ENCODE data around the gene DNAH8. TPM values are rescaled to one million over a fixed set of nuclear protein-coding genes. Genes with fewer than 3 reads are reported as not detected.

Gene DNAH8
- total RNA-seq, 1 experiment from 2014 or later: not detected

- H3F3A ChIP-seq (ENCODE audit: insufficient read depth, low read depth): no peaks in the 10 kb centered on the region
- BruUV-seq (replicated peaks): no TSS peak
- H3K27me3 ChIP-seq (ENCODE audit: insufficient read depth, low read depth): no peaks in the 10 kb centered on the region
- no peaks in the 10 kb centered on the region for H3K9me2 ChIP-seq (ENCODE audit: insufficient read depth)
- DNase-seq: no peak
- ChIA-PET POLR2A (ENCODE audit: unreplicated experiment) (no interaction called here), CTCF (no interaction called here)
- no peaks in the 10 kb centered on the region for H3K4me1 ChIP-seq (replicated peaks; ENCODE audit: insufficient read depth)
- no peaks in the 10 kb centered on the region for H3K9me3 ChIP-seq (ENCODE audit: insufficient read depth, low read depth)
- no peaks in the 10 kb centered on the region for H3K36me3 ChIP-seq (ENCODE audit: low read depth)
- no peak overlapping the region for H3K4me2 ChIP-seq
- intact Hi-C loops (cut with micrococcal nuclease; ENCODE audit: unreplicated experiment): no loop called here
- H3K27ac ChIP-seq: no peak overlapping the region
- H3K79me2 ChIP-seq (ENCODE audit: low read depth): no peaks in the 10 kb centered on the region
- no peak for TF ChIP-seq EZH2 (IDR thresholded peaks at IDR 0.05; ENCODE audit: low read depth)
- TF ChIP-seq CTCF (conservative IDR thresholded peaks at IDR 0.05): no peak
- no peak overlapping the region for H3K4me3 ChIP-seq
- no peak overlapping the region for H2AFZ ChIP-seq
- no peaks in the 10 kb centered on the region for H4K20me1 ChIP-seq (ENCODE audit: insufficient read depth)
Observed at GRCh38 chr6:38865521-38866174, 150.5 kb downstream of the DNAH8 start.

GRCh38 chr6:38867726-38868125 is 152.6 kb downstream of the DNAH8 start:
- Histone ChIP-seq H3K4me3 (no peak overlapping the region), H3F3A (ENCODE audit: insufficient read depth, low read depth) (no peaks in the 10 kb centered on the region), H3K4me1 (replicated peaks; ENCODE audit: insufficient read depth) (no peaks in the 10 kb centered on the region), H3K9me2 (ENCODE audit: insufficient read depth) (no peaks in the 10 kb centered on the region), H3K36me3 (ENCODE audit: low read depth) (no peaks in the 10 kb centered on the region), H3K79me2 (ENCODE audit: low read depth) (no peaks in the 10 kb centered on the region), H4K20me1 (ENCODE audit: insufficient read depth) (no peaks in the 10 kb centered on the region), H3K4me2 (no peak overlapping the region), H3K27ac (no peak overlapping the region), H3K27me3 (ENCODE audit: insufficient read depth, low read depth) (no peaks in the 10 kb centered on the region), H2AFZ (no peak overlapping the region), H3K9me3 (ENCODE audit: insufficient read depth, low read depth) (no peaks in the 10 kb centered on the region)
- intact Hi-C loops (cut with micrococcal nuclease; ENCODE audit: unreplicated experiment): no loop called here
- BruUV-seq (replicated peaks): no TSS peak
- no peak for TF ChIP-seq CTCF (conservative IDR thresholded peaks at IDR 0.05)
- TF ChIP-seq EZH2 (IDR thresholded peaks at IDR 0.05; ENCODE audit: low read depth): no peak
- DNase-seq: no peak
- ChIA-PET CTCF (no interaction called here), POLR2A (ENCODE audit: unreplicated experiment) (no interaction called here)

GRCh38 chr6:38871741-38872568 is 156.8 kb downstream of the DNAH8 start:
- CTCF ChIA-PET: interaction anchor here (0.6 to 1.2 kb wide), 3 partner anchors 62 to 454 kb away, joined by 3 to 6 read pairs (median 4); no protein-coding TSS in a partner anchor
- no TSS peak for BruUV-seq (replicated peaks)
- Histone ChIP-seq H3K4me2 (no peak overlapping the region), H3K27me3 (ENCODE audit: insufficient read depth, low read depth) (no peaks in the 10 kb centered on the region), H3K9me3 (ENCODE audit: insufficient read depth, low read depth) (no peaks in the 10 kb centered on the region), H3K4me1 (replicated peaks; ENCODE audit: insufficient read depth) (no peaks in the 10 kb centered on the region), H3K79me2 (ENCODE audit: low read depth) (no peaks in the 10 kb centered on the region), H4K20me1 (ENCODE audit: insufficient read depth) (no peaks in the 10 kb centered on the region), H3K4me3 (no peak overlapping the region), H3F3A (ENCODE audit: insufficient read depth, low read depth) (no peaks in the 10 kb centered on the region), H3K27ac (no peak overlapping the region), H3K9me2 (ENCODE audit: insufficient read depth) (no peaks in the 10 kb centered on the region), H2AFZ (no peak overlapping the region), H3K36me3 (ENCODE audit: low read depth) (no peaks in the 10 kb centered on the region)
- POLR2A ChIA-PET (ENCODE audit: unreplicated experiment): no interaction called here
- TF ChIP-seq EZH2 (IDR thresholded peaks at IDR 0.05; ENCODE audit: low read depth): no peak
- peak; percentile 87 for TF ChIP-seq CTCF (conservative IDR thresholded peaks at IDR 0.05)
- DNase-seq: peak in 1 of 2 experiments; percentile 45
- intact Hi-C loops (cut with micrococcal nuclease; ENCODE audit: unreplicated experiment): loop anchor here (2.0 to 5.0 kb wide), 3 partner anchors 60 to 431 kb away; no protein-coding TSS in a partner anchor

Measured in PC-9 (cell line).